Stimulated activated naive CD8-positive, alpha-beta T cell treated with anti-CD3 and anti-CD28 coated beads, Interleukin-15, Interleukin-2, amounts not matched to agents 100 U/mL and 50 U/mL, for 24 hours (primary cell): ENCODE measurements around the gene FAM3D.

Experiments used
- ATAC-seq: fragments of 150-1000 bp; cut with Tn5 transposase; one replicate; pipeline ENCODE4 v1.10.0; 2021
- DNase-seq: peaks from one replicate; pipeline ENCODE4 v3.0.0; 2021

FAM3D gene

DNA sequence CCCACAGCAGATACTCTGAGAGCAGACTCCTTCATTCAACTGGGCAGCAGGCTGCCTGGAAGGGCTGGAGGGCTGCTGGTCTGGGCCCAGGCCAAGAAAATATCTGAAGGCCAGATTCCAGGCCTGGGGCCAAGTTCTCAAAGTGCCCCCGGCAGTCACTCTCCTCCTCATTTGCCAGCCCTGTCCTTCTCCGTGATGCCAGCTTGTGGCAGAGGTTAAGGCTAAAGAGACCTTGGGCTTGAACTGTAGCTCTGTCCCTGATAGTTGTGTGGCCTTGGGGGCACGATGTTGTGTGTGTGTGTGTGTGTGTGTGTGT, 39.0 kb downstream of the FAM3D start:
- DNase-seq (no peak), ATAC-seq (no peak)

GRCh38 chr3:58626841-58627569, 39.6 kb downstream of the FAM3D start:
- ATAC-seq (no peak), DNase-seq (no peak)

DNA sequence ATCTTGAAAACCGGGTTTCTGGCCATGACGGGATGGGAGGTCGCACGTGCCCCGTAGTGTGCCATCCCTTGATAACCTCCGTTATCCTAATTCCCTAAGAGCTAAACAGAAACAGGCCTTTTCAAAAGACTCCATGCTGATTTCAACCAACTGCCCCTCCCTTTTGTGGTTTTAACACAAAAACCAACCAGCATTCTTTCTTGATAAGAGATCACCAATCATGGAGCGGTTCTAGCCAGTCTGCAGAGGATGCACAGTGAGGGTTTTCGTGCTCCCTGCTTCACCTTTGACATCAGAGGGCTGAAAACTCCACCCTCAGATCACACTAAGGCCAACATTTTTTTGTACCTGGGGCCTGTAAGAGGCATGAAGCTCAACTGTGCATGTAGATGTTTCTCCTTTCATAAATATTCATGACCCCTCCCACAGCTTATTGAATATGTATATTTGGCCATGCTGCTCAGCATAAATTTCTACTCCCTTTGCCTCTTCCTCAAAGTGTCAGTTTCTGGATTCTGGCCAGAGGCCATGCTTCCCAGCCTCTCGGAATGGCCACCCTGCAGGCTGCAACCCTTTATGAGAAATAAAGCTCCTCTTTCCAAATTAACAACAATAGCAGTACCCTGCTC, 41.3 kb downstream of the FAM3D start:
- ATAC-seq = no peak
- DNase-seq = no peak

- DNase-seq (no peak), ATAC-seq (no peak)
These were observed 42.0 kb downstream of the FAM3D start for GRCh38 chr3:58624550-58624949.

GRCh38 chr3:58623961-58624360, 42.6 kb downstream of the FAM3D start:
- ATAC-seq = no peak
- DNase-seq = no peak

DNA sequence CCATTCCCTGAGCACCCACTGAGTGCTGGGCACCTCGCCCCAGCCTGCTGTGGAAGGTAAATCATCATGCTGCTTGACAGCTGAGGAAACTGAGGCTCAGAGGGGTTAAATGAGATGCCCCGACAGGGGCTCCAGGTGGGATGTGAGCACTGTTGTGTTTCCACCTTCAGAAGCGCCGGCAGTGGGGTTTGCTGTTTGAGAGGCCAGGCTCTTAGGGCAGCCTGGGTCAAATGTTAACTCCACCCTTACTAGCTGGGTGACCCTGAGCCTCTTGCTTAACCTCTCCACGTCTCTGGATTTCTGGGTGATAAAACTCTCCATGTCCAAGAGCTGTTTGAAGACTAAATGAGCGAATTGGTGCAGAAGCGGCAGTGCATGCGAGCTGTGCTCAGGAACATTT, 43.1 kb downstream of the FAM3D start:
- DNase-seq (no peak), ATAC-seq (no peak)

GRCh38 chr3:58622892-58623291, 43.7 kb downstream of the FAM3D start:
- DNase-seq (no peak), ATAC-seq (no peak)

- DNase-seq (no peak), ATAC-seq (no peak)
These were observed 44.1 kb downstream of the FAM3D start for GRCh38 chr3:58622436-58622835.

GRCh38 chr3:58621086-58621830, 45.3 kb downstream of the FAM3D start:
- no peak for ATAC-seq
- DNase-seq = no peak

GRCh38 chr3:58620421-58620820, 46.2 kb downstream of the FAM3D start:
- ATAC-seq (no peak), DNase-seq (no peak)

GRCh38 chr3:58617338-58617761, 49.2 kb downstream of the FAM3D start:
- no peak for DNase-seq
- ATAC-seq = no peak

DNA sequence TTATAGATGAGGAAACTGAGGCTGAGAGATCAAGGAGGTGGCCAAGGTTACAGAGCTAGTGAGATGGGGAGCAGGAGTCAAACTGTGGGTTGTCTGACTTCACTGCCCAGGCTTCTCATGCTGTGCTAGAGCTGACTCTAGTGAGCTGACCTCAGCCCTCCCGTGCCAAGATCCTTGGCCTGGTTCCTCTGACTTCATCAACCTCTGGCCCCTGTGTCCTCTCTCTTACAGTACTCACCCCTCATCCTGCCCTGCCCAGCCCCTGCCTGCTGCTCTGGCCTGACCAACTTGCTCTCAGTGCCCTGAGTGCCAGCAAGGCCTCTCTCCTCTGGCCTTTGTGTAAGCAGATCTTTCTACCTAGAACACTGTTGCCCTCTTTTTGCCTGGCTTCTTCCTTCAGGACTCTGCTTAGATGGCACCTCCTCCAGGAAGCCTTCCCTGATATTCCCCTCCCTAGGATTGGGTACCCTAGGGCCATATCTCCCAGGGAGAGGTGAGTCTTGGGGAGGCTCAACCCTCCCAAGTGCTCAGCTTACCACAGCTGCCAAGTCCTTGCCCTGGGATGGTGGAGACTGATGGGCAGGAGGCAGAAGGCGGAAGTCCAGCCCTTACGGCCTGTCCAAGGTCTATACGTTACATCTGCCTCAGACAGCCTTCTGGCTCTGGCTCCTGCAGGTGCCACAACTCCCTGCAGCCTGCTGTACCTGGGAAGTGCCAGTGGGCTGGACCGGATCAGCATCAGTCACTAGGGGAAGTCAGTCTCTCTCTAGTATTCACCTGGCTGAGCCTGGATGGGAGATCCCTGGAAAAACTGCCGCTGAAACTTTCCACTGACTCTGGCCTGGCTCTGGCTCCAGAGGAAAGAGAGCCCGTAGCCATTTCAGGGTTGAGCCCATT, 53.1 kb downstream of the FAM3D start:
- no peak for DNase-seq
- no peak for ATAC-seq

GRCh38 chr3:58612830-58613229, 53.7 kb downstream of the FAM3D start:
- ATAC-seq (no peak), DNase-seq (no peak)

DNA sequence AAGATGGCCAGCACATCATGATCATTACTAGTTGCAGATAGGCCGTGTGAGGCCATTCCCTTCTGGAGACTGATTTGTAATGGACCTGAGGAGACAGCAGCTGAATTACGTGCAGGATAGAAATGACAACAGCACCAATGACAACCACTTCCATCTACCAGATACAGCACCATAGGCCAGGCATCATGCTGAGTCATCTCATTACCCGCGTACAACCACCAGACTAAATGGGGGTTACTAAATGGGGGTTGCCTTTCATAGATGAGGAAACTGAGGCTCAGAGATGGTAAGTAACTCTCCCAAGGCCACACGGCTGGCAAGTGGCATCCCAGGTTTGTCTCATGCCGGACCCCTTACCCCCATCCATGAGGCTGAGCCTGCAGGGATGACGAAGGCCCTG, 56.6 kb downstream of the FAM3D start:
- ATAC-seq = peak; percentile 20
- DNase-seq = no peak

- no peak for DNase-seq
- ATAC-seq = no peak
These were observed 57.9 kb downstream of the FAM3D start for GRCh38 chr3:58608648-58609047.

DNA sequence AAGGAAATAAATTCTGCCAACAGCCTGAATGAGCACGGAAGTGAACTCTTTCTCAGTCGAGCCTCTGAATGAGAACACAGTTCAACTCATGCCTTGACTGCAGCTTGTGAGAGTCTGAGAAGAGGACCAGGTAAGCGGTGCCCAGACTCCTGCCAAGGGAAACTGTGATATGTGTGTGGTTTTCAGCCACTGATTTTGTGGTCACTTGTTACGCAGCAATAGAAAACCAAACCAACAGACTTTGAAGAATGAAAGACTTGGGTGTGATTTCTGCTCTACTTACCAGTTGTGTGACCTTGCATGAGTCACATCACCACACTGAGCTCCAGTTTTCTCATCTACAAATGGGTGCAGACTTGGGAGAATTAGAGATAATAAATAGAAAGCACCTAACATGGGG, 58.8 kb downstream of the FAM3D start:
- ATAC-seq (peak; percentile 67), DNase-seq (no peak)

DNA sequence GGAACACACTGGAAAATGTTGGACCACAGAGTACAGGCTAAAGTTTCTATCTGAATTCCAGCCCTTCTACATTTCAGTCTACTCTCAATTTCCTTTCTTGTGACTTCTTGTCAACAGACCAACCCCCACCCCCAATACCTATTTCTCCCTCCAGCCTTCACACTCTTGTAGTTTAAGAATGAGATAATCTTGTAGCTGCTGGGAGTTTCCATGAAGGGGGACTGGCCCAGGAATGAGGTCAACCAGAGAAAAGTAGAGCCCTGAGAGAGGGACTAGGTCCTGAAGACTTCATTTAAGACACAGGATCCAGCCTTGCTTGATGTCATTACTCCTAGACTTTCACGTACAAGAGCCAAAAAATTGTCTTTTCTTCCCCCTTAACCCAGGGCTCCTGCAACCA, 59.9 kb downstream of the FAM3D start:
- ATAC-seq (no peak), DNase-seq (no peak)

DNA sequence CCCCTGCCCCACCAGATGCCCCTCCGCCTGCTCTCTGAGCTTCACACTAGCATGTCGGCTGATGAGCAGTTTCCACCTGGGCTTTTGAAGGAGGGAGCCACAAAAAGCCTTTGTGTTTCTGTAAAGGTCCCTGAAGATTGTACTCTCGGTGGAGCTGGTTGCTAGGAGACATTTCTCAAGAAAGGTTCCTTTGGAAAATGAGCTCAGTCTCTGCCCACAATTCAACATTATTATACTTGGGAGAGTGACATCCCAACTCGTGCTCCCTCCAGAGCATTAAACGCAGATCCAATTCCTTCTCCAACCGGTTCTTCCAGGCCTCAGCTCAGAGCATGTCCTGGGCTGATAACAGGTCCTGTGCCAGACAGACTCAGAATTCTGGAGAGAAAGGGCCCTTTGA, 62.5 kb downstream of the FAM3D start:
- ATAC-seq (no peak), DNase-seq (no peak)

GRCh38 chr3:58603606-58604005, 63.0 kb downstream of the FAM3D start:
- DNase-seq (no peak), ATAC-seq (no peak)

- DNase-seq (no peak), ATAC-seq (no peak)
These were observed 68.7 kb downstream of the FAM3D start for GRCh38 chr3:58597770-58598310.

- DNase-seq (no peak), ATAC-seq (no peak)
These were observed 69.6 kb downstream of the FAM3D start for GRCh38 chr3:58596834-58597518.

DNA sequence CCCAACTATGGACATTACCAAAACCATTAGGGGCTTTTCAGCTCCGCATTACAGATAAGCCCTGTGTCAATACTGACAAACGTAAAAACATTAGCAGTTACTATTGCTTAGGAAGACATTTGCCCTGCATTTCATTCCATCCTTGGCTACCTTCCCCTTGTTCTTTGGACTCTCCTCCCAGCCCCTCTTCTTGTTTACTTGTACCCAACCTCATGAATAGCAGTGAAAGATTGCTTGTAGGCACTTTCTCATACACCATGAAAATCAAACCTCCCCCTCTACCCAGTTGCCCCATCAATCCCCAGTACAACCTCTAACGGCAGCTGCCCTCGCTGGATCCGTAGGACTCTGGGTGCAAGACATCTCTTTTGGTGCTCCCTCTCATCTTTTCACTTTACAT, 72.5 kb downstream of the FAM3D start:
- ATAC-seq = no peak
- no peak for DNase-seq
